NCI-H82 treated with DMSO at 0.1 percent for 48 hours (cell line): Measurements from ENCODE around the gene DAB1.

Source experiments
- DNase-seq: peaks from one replicate; lab custom pipeline; 2025; ENCODE audit not compliant: unreplicated experiment; lab: John Stamatoyannopoulos, UW

Gene DAB1

DNA sequence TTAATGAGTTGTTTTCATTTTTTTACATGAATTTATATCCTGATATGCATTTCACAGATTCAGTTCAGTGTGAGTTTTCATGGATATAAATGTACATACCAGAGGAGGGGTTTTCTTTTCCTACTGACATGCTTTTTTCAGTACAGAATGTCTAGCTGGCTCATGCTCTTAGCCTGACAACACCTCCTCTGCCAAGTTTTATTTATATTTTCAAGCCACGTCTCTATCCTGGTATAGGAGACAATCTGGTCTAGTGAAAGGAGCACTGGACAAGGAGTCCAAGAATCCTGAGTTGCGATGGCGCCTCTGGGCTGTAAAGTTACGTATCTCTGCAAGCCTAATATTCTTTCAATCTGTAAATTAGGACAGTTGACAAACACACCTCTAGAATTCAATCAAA lies 4.9 kb downstream of the DAB1 start:
- DNase-seq: no peak

DNA sequence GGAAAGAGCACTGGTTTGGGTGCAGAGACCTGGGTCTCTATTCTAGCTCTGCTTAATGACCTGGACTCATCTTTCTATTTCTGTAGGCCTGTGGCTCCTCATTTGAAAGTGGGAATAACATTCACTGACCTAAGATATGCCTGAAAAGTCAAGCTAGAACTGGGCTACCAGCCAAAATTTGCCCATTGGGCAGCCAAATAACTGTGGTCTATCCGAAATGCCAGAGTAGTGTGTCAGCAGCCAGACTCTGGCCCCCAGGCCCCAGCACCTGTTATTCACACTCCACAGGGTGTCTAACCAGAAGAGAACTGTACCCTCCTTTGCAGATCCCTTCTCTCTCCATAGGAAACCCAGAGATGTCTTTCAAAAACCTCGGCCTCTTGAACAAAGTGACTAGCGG lies 12.6 kb downstream of the DAB1 start:
- DNase-seq: no peak

DNA sequence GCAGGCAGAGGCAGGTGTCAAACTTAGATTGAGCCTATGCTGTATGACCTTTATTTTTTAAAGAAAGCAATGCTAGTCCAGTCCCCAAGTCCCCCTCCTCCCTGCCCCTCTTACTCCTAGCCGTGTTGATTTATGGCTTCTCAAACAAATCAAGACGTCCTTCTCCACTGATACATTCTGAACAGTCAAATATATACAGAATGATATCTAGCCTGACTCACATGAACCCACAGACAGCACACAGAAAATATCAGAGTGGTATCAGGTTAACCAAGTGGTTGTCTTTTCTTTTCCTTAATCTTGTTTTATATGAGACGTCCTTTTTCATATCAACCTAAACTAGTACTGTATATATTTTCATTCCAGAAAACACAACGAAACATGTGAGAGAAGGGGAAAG lies 13.4 kb downstream of the DAB1 start:
- no peak for DNase-seq

DNA sequence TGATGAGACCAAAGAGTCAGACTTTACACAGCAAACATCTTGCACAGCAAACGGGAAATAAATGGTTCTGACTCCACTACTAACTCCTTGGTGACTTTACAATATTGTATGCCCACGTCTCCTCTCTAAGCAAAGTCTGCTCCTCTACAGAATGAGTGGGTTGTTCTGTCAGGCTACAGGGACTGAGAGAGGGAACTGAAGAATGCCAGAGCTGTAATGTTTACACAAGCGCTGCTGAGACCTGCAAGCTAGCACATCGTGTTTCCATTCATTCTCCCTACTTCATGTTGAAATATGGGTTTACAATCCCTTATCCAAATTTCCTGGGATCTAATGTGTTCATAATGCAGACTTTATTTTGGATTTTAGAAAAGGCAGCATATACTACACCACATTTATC lies 15.9 kb downstream of the DAB1 start:
- no peak for DNase-seq

DNA sequence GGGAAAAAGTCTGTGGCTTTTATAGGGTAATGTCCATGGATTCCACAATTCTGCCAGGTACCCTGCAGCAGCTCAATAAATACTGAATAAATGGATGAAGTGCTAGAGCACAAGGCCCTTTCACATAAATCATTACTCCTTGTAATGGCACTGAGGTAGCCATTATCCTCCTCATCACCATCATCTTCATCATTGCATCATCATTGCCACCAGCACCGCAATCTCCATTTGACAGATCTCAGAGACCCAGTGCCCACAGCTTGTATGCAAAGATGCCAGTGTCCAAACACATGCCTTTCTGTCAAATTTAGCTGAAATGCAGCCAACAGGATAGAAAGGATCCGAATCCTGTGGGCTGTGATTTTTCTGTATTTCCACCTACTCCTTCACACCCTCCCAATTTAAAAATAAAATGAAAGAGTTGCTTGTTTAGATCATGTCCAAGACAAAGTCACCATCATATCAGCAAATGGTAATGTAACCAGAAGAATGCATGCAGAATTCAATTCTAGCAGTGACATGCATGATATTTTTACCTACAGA lies 17.4 kb downstream of the DAB1 start:
- DNase-seq: no peak

DNA sequence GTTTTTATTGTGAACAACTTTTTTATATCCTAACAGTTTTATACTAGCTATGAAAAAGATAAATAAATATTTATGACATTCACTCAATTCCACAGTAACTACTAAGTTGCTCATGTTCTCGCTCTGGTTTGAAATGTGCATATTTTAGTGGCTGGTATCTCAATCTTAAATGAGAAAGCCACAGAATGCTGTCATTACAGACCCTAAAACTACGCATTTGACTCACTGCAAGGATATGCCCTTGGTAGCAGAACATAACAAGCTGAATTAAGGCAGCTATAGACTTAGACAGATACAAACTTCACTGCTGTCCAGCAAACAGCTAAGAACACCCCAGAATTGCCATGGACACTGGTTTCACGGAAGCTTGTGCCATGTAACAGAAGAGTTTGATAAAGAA lies 19.0 kb downstream of the DAB1 start:
- DNase-seq: no peak

DNA sequence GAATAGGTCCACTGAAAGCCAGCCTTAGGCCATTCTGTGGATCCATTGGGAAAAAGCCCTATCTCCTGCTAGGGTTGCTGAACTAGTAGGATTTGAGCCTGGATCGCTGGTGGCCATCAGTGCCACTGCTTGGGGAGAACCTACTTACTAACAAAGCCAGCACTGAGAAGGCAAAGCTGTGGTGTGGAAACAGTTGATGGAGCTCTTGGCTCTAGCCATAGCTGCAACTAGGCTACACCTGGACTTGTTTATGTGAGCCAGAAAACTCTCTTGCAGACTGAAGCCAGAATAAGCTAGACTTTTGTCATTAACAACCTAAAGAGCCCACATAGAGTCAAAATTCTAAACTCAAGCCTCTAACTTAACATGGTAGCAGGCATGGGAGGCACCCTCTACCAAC lies 20.7 kb downstream of the DAB1 start:
- no peak for DNase-seq

DNA sequence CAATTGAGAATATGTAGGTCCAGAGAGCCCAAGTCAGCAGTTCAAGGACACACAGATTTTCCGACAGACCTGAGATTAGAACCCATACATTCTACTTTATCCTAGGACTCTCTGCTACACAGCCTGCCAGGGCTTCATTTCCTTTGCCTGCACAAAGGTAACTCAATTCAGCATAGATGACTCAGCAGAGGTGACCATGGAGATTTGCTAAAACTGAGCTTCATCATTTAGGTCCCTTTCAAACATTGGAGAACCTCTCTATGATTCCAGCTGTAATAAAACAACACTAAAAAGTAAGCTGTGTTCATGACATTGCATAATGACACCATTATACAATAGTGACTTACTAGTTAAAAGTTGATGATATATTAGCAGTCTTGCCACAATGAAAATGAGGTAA lies 22.2 kb downstream of the DAB1 start:
- no peak for DNase-seq

DNA sequence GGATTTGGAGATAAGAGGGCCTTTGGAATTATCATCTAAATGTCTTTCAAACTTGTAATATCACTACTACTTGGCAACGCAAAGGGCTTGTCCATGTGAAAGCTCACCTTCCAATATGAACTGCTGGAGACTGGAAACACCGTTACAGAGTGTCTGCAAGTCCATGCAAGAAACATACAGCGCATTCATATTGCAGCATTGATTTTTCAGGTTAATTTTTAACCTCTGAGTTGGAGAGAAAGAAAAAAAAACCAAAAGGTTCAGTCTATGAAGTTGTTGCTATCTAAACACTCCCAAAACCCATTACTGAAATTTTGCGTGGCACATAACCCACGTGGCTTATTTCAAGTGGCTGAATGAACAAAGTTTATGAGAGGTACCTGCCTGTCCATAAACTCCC lies 23.8 kb downstream of the DAB1 start:
- no peak for DNase-seq

DNA sequence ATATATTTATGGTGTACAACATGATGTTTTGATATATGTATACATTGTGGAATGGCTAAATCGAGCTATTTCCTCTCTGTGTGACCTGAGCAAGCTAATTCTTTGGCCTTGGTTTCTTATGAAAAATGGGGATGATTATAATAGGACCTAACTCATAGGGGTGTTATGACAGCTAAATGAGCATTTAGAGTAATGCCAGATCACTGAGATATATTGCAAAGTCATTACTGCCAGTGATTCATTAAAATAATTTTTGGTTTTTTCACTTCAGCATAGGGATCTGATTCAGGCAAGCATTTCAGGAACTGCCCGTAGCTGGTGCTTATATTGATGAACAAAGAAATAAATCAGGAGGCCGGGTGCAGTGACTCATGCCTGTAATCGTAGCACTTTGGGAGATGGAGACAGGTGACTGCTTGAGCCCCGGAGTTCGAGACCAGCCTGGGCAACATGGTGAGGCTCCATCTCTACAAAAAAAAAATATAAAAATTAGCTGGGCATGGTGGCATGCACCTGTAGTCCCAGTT lies 30.7 kb downstream of the DAB1 start:
- no peak for DNase-seq

DNA sequence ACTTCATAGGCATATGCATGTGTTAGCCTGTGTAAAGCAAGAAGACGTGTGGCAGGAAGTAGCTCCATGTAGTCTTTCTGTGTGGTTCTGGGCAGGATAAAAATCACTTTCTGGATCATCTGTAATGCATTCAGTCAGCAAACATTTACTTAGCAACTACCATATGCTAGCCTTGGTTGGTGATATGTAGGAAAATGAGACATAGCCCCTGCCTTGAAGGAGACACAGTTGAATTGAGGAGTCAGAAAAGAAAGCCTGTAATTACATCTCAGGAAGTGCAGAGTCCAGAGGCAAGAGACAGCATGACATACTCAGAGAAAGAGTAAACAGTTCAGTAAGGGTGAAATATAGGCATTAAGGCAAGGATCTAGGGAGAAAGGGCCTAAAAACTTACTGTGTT lies 38.5 kb downstream of the DAB1 start:
- no peak for DNase-seq

DNA sequence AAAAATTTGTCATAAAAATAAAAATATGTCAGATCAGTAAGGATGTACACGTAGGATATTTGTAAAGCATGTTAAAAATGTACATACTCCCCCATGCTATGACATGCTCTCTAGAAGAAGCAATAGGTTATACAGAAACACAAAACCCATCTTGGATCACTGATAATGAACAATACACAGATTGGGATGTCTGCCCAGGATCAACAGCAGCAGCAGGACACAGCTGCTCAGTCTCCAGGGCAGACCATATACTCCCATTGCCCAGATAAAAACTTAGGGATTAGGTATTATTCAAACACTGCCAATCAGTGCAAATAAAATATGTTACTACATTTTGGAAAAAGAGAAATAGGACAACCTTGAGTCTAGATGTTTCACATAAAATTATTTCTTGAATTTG lies 39.0 kb downstream of the DAB1 start:
- no peak for DNase-seq

DNA sequence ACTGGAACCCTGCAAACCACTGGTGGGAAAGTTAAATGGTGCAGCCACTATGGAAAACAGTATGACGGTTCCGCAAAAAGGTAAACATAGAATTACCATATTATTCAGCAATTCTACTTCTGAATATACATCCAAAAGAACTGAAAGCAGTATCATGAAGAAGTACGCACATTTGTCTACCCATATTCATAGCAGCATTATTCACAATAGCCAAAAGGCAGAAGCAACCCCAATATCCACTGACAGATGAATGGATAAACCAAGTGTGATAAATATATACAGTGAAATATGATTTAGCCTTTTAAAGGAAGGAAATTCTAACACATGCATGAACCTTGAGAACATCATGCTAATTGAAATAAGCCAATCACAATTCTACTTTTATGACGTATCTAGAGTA lies 39.6 kb downstream of the DAB1 start:
- no peak for DNase-seq

DNA sequence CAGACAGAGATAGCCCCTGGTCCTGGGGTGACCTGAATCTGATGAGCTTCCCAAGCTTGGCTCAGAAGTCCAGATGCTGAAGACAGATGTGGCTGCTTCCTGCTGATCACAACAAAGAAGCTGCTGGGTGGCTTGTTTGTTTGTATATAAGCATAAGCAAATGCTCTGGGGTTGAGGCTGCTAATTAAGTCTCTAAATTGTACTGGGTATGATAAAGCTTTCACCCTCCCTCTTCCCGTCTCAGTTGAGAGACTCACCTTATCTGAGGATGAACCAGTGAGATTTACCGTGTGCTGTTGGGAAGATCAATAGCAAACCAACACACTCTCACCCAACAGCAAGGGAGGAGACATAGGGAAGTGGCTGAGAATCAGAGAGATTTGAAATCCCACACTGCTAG lies 42.0 kb downstream of the DAB1 start:
- no peak for DNase-seq

DNA sequence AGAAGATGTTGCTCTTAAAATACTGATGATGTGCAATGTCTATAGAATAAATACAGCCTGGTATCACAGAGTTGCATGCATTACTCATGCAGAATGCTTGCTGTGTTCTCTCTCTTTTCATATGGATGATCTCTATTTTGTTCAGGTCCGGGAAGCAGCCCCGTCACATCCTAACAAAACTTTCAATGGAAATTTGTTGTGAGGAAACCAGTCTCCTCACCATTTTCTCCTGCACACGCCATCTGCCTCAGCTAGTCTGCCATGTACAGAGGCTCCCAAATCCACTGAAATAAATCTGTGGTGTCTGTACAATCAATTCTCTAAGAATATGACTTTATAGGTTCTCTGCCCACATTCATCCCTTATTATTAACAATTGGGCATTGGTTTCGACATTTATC lies 42.4 kb downstream of the DAB1 start:
- no peak for DNase-seq

DNA sequence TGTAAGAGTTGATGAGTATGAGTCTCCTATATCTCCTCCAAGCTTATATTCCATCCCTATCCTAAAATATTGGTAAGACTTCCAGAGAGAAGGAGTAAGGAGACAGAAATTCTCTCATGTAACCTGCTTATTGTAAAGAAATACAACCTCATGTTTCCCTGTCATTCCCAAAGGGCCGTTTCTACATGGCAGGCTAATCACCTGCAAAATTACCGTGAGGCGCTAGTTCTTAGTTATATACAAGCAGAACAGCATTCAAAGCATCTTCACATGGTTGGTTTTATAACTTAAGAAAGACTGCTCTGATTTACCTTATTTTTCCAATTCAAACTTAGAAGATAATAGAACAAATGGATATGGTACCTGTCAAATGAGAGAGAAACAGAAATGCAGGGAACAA lies 42.9 kb downstream of the DAB1 start:
- DNase-seq: no peak

DNA sequence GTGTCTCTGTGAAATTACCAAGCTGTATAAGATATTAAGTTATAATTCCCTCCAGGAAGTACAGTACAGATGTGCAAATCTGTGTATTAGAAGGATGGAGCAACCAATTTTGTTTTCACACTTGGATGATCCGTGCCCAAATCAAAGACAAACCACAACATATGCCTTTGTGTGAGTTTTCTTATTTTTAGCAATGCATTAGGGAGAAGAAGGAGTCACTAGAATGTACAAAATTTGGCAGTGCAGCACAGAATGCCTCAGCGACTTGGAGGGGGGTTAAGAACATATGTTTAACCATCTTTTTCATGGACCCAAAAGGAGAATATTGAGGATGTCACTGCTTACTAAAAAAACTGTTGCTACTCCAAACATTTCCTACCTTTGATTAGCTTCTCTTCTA lies 45.3 kb downstream of the DAB1 start:
- DNase-seq: no peak

DNA sequence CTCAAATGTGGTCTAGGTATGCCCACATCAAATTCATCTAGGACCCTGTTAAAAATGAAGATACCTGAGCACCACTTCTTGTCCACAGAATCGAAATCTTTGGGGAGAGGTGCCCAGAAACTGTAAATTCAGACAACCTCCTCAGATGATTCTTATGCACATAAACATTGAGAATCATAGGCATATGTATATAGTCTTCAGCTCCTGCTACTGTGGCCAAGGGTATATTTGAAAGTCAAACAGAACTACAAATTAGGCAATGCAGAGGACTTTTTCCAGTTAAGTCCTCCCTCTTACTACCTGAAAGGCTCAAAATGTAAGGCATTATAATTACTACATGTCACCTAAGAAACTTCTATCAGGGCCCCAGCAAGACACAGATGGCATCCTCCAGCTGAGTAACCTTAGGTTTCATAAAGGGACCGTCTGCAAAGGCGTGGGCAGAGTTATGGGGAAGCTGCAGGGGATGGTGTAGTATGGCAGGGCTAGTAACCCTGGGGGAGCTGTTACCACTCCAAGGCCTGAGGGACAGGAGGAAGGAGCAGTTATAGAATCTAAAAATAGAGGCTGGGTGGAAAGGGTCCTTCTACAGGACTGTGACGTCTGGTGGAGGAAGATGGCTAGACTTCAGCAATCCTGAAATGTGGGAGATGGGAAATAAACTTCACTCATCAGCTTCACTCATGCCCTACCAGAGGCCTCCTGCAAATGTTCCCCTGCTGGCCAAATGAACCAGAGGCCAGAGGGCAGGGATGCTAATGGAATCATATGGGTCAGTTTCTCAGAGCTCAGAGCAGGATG lies 46.3 kb downstream of the DAB1 start:
- no peak for DNase-seq

DNA sequence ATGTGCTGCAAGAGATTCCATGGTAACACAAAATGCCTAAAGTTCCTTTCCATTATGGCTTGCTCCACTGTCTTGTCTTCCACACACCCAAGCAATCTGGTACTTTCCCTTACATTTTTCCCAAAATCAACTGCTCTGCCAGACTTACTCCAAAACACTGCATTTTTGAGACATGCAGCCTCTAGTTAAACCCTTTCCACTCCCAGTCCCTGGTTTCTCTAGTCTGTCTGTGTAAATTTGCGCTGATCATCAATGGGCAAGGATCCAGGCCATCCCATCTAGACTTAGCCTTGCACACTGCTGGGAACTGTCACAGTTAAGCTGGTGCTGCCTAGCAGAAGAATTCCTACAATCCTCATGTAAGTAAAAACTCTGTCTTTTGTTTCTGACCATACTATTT lies 47.8 kb downstream of the DAB1 start:
- no peak for DNase-seq

DNA sequence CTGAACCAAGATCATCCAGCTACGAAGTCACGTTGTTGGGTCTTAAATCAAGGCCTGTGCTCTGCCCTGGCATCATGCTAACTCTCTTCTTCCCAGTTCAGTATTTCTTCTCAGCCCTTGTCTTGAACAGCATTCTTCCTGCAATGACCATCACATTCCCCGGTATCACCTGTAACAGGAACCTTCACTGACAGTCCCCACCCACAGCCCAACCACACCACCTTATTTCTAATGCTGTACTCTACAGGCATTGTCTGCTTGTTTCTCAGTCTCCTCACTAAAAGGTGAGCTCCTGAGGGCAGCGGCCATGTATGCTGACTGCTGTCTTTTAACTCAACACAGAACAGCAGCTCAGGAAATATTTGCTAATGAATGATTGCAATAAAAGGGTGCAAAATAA lies 54.0 kb downstream of the DAB1 start:
- no peak for DNase-seq

DNA sequence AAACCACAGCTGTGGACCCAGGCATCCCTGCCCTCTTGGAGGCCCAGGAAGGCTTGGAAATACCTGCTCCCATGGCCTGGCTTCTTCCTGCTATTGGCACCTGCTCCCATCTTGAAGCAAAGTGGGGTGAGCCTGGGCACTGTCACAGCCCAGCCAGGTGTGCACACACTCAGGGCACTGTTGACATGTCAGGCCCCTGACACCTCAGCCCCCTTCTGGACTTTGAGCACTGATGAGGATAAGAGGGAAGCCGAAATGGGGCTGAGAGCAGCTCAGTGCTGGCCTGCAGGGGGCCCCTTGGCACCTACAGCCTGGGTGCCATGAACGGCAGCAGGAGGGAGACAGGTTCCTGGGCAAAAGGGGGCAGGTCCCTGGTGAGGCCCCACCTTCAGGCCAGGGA lies 55.9 kb downstream of the DAB1 start:
- DNase-seq: no peak

DNA sequence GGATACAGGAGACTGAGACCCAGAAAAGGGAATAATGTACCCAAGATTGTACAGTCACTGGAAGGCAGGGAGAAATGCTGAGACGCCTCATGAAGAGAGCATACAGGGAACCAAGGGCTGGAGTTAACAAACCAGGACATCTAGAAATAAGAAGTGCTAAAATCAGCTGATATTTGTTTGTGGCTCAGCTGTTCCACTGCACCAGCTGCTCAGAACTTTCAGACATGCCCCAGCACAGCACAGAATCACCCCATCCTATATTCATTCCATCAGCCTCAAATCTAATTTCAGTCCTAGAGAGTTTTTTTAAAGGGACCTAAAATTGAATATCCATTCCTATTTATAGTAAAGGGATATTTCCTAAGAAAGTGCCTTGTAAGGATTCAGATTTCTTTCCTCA lies 60.2 kb downstream of the DAB1 start:
- DNase-seq: no peak

DNA sequence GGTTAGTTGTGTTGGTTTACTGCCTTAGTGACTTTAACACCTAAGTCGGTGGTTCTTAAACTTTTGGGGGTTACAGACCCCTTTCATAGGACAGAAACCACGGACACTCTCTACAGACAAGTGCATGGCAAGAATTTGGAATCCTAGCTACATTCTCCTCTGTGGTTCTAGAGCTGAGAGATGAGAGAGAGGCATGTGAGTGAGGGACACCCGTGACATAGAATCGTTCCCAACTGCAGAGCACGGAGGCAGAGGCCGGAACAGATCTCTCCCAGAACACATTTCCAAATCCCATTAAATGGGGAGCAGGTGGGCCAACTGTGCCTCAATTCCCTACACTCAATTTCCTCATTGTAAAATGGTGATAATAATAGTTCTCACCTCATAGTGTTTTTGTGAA lies 60.7 kb downstream of the DAB1 start:
- peak; percentile 28 for DNase-seq
